Neural cell (in vitro differentiated cells): Measurements from ENCODE around the gene NEU3. TPM values are rescaled to one million over a fixed set of nuclear protein-coding genes. Genes with fewer than 3 reads are reported as not detected.

ENCODE experiments used
- H2AFZ ChIP-seq: fragments of 200-600, 300-800 bp; sonication (generic), shearing (Covaris generic); 2 replicates; pipeline ENCODE4 v1.6.0; 2014; ENCODE audit warnings: low read depth, mild to moderate bottlenecking, antibody characterized with exemption, low read length, moderate library complexity
- H3F3A ChIP-seq: fragments of 200-600 bp; shearing (Covaris generic); 2 replicates; pipeline ENCODE4 v1.6.1; 2016; ENCODE audit warnings: mild to moderate bottlenecking, moderate library complexity, mixed read lengths, antibody characterized with exemption, low read length; ENCODE audit not compliant: insufficient read depth, poor library complexity, severe bottlenecking
- H3K27ac ChIP-seq: fragments of 200-600, 300-800 bp; sonication (generic), shearing (Covaris generic); 2 replicates; pipeline ENCODE4 v1.5.1; 2014; ENCODE audit warnings: mild to moderate bottlenecking, low read length, moderate library complexity
- H3K27me3 ChIP-seq: fragments of 300-800, 200-600 bp; sonication (generic), shearing (Covaris generic); 2 replicates; pipeline ENCODE4 v1.6.0; 2014; ENCODE audit warnings: mild to moderate bottlenecking, low read depth, low read length, moderate library complexity; ENCODE audit not compliant: insufficient read depth
- H3K36me3 ChIP-seq: fragments of 300-800, 200-600 bp; sonication (generic), shearing (Covaris generic); 2 replicates; pipeline ENCODE4 v1.5.1; 2014; ENCODE audit warnings: mild to moderate bottlenecking, antibody characterized with exemption, low read length, moderate library complexity; ENCODE audit not compliant: insufficient read depth
- H3K4me2 ChIP-seq: fragments of 300-800, 200-600 bp; sonication (generic), shearing (Covaris generic); 2 replicates; pipeline ENCODE4 v1.6.0; 2014; ENCODE audit warnings: mild to moderate bottlenecking, low read length
- H3K4me3 ChIP-seq: fragments of 300-800, 200-600 bp; sonication (generic), shearing (Covaris generic); 2 replicates; pipeline ENCODE4 v1.5.1; 2014; ENCODE audit warnings: mild to moderate bottlenecking, low read length, moderate library complexity
- H3K79me2 ChIP-seq: fragments of 200-600 bp; shearing (Covaris generic); replicated peaks from 2 replicates; pipeline ENCODE4 v1.6.0; 2014; ENCODE audit warnings: mild to moderate bottlenecking, low read length, moderate library complexity; ENCODE audit not compliant: insufficient read depth
- H3K9ac ChIP-seq: fragments of 300-800, 200-600 bp; sonication (generic), shearing (Covaris generic); 2 replicates; pipeline ENCODE4 v1.6.1; 2016; ENCODE audit warnings: mild to moderate bottlenecking, low read length, mixed read lengths
- H3K9me2 ChIP-seq: fragments of 200-600 bp; shearing (Covaris generic); 2 replicates; pipeline ENCODE4 v1.6.1; 2016; ENCODE audit warnings: mild to moderate bottlenecking, low read length, mixed read lengths; ENCODE audit not compliant: insufficient read depth
- H3K9me3 ChIP-seq: fragments of 200-600, 300-800 bp; sonication (generic), shearing (Covaris generic); 2 replicates; pipeline ENCODE4 v1.6.1; 2016; ENCODE audit warnings: mild to moderate bottlenecking, mixed run types, low read length, moderate library complexity, mixed read lengths
- H4K20me1 ChIP-seq: fragments of 200-600 bp; shearing (Covaris generic); 2 replicates; pipeline ENCODE4 v1.6.1; 2016; ENCODE audit warnings: mild to moderate bottlenecking, mixed run types; ENCODE audit not compliant: insufficient read depth
- EP300 ChIP-seq: fragments of 450-650 bp; conservative IDR thresholded peaks from 2 replicates; pipeline ENCODE4 v1.6.1; 2014; ENCODE audit warnings: antibody characterized with exemption, mild to moderate bottlenecking, moderate library complexity; ENCODE audit not compliant: poor library complexity, severe bottlenecking
- EZH2 ChIP-seq: fragments of 200-600, 300-800 bp; shearing (Covaris generic), sonication (generic); IDR thresholded peaks from 2 replicates; pipeline ENCODE4 v1.6.1; 2014; ENCODE audit warnings: antibody characterized with exemption, low read length, borderline replicate concordance, mild to moderate bottlenecking; ENCODE audit not compliant: insufficient read depth, poor library complexity, severe bottlenecking
- MXI1 ChIP-seq: fragments of 450-650 bp; conservative IDR thresholded peaks from 2 replicates; pipeline ENCODE4 v1.6.1; 2014; ENCODE audit warnings: antibody characterized with exemption, mild to moderate bottlenecking; ENCODE audit not compliant: poor library complexity, severe bottlenecking
- POLR2AphosphoS5 ChIP-seq: IDR thresholded peaks from 2 replicates; pipeline ENCODE4 v1.6.1; 2012
- RAD21 ChIP-seq: fragments of 450-650 bp; conservative IDR thresholded peaks from 2 replicates; pipeline ENCODE4 v1.6.1; 2014; ENCODE audit warnings: antibody characterized with exemption, mild to moderate bottlenecking, moderate library complexity
- SMC3 ChIP-seq: fragments of 450-650 bp; conservative IDR thresholded peaks from 2 replicates; pipeline ENCODE4 v1.6.1; 2014; ENCODE audit warnings: antibody characterized with exemption, mild to moderate bottlenecking, moderate library complexity; ENCODE audit not compliant: poor library complexity
- TAF1 ChIP-seq: IDR thresholded peaks from 2 replicates; pipeline ENCODE4 v1.6.1; 2012; ENCODE audit warnings: low read depth
- polyA plus RNA-seq: library from polyadenylated mRNA; depleted of rRNA; stranded (reverse); fragments of >200 nt; gene quantifications from 2 replicates; pipeline ENCODE4 v1.2.3, GENCODE V29; 2014
- TF ChIP-seq, protein P1 (sequence below): fragments of 450-650 bp; IDR thresholded peaks from 2 replicates; pipeline ENCODE4 v1.5.1; 2014; ENCODE audit warnings: antibody characterized with exemption, mild to moderate bottlenecking, moderate library complexity; ENCODE audit not compliant: poor library complexity, severe bottlenecking
- TF ChIP-seq, protein P2 (sequence below): IDR thresholded peaks from 2 replicates; pipeline ENCODE4 v1.6.1; 2012; ENCODE audit warnings: borderline replicate concordance

NEU3 gene
- polyA plus RNA-seq, 1 donor from 2014 or later: 16.9 TPM

DNA sequence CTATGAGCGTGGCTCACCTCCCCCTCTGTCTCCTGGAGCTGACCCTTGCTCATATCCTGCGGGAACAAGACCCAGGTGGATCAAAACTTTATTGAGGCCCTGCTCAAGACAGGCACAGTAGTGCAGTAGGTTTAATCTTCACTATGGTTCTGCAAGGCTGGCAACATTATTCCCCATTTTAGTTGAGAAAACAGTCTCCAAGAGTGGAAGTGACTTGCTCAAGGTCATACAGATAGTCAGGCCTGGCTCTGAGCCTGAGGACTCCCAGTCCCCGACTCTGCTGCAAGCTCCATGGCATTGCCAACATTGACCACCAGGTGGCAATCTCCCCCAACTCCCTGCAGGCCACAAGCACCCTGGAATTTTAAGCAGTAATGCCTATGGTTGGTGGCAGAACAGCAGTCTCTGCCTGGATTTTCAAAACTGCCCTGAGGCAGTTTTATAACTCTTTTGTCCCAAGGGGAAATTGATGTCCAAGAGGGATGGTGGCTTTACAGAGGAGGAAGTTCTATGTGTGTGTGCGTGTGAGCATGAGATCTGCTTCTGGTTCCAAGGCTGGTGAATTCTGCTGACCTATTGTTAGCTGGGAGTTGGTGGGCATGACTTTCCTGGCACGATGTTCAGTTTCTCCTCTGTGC, 34.1 kb downstream of the NEU3 start:
- Histone ChIP-seq H3K27me3 (no peaks in the 10 kb centered on the region), H3K79me2 (no peaks in the 10 kb centered on the region), H3K9me2 (no peaks in the 10 kb centered on the region), H3F3A (no peaks in the 10 kb centered on the region), H3K36me3 (no peaks in the 10 kb centered on the region), H3K27ac (no peak overlapping the region), H4K20me1 (no peaks in the 10 kb centered on the region), H3K4me3 (no peak overlapping the region), H3K9me3 (no peaks in the 10 kb centered on the region), H3K9ac (no peak overlapping the region), H2AFZ (no peak overlapping the region), H3K4me2 (no peak overlapping the region)
- TF ChIP-seq SMC3: peak; percentile 90
- TF ChIP-seq, protein P1, sequence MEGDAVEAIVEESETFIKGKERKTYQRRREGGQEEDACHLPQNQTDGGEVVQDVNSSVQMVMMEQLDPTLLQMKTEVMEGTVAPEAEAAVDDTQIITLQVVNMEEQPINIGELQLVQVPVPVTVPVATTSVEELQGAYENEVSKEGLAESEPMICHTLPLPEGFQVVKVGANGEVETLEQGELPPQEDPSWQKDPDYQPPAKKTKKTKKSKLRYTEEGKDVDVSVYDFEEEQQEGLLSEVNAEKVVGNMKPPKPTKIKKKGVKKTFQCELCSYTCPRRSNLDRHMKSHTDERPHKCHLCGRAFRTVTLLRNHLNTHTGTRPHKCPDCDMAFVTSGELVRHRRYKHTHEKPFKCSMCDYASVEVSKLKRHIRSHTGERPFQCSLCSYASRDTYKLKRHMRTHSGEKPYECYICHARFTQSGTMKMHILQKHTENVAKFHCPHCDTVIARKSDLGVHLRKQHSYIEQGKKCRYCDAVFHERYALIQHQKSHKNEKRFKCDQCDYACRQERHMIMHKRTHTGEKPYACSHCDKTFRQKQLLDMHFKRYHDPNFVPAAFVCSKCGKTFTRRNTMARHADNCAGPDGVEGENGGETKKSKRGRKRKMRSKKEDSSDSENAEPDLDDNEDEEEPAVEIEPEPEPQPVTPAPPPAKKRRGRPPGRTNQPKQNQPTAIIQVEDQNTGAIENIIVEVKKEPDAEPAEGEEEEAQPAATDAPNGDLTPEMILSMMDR: peak; percentile 89
- no peak for TF ChIP-seq MXI1
- no peak for TF ChIP-seq EZH2
- peak; percentile 87 for TF ChIP-seq RAD21

DNA sequence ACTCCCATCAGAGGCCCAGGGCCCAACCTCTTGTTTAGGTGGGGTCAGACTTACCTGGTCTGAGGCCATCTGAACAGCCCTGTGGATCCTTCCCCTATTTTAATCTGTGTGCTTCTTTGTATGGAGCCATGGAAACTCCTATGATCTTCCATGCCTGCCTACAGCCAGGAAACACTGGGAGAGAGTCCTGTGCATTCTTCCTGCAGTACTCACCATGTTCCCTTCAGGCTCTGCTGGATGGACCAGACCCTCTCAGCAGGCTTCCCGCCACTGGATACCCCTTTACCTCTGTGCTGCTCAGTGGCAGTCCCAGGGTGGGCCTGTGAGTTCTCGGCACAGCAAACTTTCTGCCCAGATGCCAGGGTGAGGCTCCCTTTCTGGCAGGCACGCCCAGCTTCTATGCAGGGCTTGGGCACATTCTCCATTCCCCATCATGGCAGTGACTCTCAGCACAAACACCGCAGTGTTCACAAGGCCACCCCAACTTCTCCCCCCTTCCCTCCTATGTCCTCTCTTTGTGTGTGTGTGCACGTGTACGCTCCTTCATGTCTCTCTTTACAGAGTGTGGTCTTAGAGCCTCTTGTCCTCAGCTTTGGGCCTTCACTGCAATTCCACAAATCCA, 34.8 kb downstream of the NEU3 start:
- no peaks in the 10 kb centered on the region for H3K36me3 ChIP-seq
- H4K20me1 ChIP-seq: no peaks in the 10 kb centered on the region
- TF ChIP-seq EZH2 (no peak), POLR2AphosphoS5 (no peak), TAF1 (no peak), MXI1 (no peak), SMC3 (no peak), EP300 (no peak), RAD21 (no peak)
- TF ChIP-seq, protein P2, sequence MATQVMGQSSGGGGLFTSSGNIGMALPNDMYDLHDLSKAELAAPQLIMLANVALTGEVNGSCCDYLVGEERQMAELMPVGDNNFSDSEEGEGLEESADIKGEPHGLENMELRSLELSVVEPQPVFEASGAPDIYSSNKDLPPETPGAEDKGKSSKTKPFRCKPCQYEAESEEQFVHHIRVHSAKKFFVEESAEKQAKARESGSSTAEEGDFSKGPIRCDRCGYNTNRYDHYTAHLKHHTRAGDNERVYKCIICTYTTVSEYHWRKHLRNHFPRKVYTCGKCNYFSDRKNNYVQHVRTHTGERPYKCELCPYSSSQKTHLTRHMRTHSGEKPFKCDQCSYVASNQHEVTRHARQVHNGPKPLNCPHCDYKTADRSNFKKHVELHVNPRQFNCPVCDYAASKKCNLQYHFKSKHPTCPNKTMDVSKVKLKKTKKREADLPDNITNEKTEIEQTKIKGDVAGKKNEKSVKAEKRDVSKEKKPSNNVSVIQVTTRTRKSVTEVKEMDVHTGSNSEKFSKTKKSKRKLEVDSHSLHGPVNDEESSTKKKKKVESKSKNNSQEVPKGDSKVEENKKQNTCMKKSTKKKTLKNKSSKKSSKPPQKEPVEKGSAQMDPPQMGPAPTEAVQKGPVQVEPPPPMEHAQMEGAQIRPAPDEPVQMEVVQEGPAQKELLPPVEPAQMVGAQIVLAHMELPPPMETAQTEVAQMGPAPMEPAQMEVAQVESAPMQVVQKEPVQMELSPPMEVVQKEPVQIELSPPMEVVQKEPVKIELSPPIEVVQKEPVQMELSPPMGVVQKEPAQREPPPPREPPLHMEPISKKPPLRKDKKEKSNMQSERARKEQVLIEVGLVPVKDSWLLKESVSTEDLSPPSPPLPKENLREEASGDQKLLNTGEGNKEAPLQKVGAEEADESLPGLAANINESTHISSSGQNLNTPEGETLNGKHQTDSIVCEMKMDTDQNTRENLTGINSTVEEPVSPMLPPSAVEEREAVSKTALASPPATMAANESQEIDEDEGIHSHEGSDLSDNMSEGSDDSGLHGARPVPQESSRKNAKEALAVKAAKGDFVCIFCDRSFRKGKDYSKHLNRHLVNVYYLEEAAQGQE: no peak
- TF ChIP-seq, protein P1: no peak
- no peak overlapping the region for H3K27ac ChIP-seq
- no peaks in the 10 kb centered on the region for H3K9me2 ChIP-seq
- no peaks in the 10 kb centered on the region for H3K79me2 ChIP-seq
- no peaks in the 10 kb centered on the region for H3F3A ChIP-seq
- H2AFZ ChIP-seq: no peak overlapping the region
- H3K9me3 ChIP-seq: no peaks in the 10 kb centered on the region
- no peak overlapping the region for H3K4me2 ChIP-seq
- no peaks in the 10 kb centered on the region for H3K27me3 ChIP-seq
- H3K4me3 ChIP-seq: no peak overlapping the region
- no peak overlapping the region for H3K9ac ChIP-seq
